Caki2 (cell line): Measurements from ENCODE around the gene MFSD6. TPM values are rescaled to one million over a fixed set of nuclear protein-coding genes. Genes with fewer than 3 reads are reported as not detected.
A peak's percentile ranks its signal among the peaks of the same experiment; 100 is the strongest.

ENCODE experiments used
- DNase-seq: peaks from one replicate; pipeline ENCODE4 v3.0.0-alpha.2; 2015; ENCODE audit warnings: low read depth
- in situ Hi-C: cut with HindIII; loops from 2 replicates; pipeline ENCODE4 v1.10.0; 2016; ENCODE audit warnings: low sequenced_read_pairs, low pct_unique_long_range_greater_than_20kb, mixed read lengths
- total RNA-seq: library from RNA; depleted of rRNA; stranded (reverse); fragments of >200 nt; shearing (Covaris generic); gene quantifications from 2 replicates; pipeline ENCODE4 v1.2.3, GENCODE V29; 2014; ENCODE audit warnings: low replicate concordance; rRNA removed

MFSD6 gene
- total RNA-seq, 1 experiment from 2014 or later, result 9.0 TPM

DNA sequence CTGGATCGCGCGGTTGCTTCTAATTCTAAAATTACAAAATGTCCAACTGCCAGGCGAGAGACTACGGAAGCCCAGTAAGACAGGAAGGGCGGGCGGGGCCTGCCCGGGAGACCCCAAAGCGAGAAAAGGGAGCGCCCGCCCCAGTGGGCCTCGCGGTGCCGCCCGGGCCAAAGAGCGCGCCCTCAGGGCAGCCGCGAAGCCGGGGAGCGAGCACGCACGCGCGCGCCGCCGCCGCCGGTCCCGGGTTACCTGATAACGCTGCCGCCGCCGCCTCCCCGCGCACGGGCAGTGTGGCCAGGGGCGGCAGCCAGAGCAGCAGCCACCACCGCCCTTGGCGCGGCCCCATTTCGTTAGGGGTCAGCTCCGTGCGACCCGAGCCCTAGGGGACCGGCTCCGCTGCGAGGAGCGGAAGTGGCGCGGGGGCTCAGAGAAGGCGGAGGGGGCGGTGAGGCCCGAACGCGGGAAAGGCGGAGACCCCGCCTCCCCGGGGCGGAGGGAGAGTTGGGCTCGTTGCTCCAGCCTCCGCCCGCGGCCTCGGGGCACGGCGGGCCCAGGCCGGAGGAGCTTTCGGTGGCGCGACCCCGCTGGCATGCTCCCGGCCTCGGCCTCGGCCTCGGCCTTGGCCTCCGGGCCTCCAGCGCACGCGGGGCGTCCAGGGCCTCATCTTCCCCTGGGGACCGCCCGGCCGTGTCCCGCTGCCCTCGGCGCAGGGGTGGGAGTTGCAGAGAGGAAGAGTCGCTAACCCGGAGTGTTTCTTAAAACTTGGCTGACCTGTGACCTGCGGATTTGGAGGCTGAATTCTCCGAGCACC is 126.4 kb downstream of the MFSD6 start, which contains the start of gene NEMP2:
Gene NEMP2 (minus strand): TSS at position 413 of the 811 bp plus-strand sequence. CDS start 67 bp downstream, at position 346.
- in situ Hi-C loops, result no loop called here

DNA sequence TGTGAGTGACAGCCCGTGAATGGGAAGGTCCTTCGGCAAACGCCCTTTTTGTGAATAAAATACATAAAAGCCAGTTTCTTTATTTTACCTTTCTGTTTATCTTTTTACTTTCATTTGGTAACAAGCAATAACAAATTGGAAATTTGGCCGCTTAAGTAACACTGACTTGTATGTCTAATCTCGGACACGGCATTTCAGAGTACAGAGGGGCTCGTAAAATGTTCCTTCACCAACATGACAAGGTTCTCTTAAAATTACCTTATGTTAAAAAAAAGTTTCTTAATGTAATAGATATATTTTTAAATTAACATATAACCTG is 126.9 kb downstream of the MFSD6 start:
- in situ Hi-C loops, result no loop called here
- no peak for DNase-seq

More for the DNA sequence above, 126.4 kb downstream of the MFSD6 start, which contains the start of gene NEMP2:
- peak; percentile 87 for DNase-seq

DNA sequence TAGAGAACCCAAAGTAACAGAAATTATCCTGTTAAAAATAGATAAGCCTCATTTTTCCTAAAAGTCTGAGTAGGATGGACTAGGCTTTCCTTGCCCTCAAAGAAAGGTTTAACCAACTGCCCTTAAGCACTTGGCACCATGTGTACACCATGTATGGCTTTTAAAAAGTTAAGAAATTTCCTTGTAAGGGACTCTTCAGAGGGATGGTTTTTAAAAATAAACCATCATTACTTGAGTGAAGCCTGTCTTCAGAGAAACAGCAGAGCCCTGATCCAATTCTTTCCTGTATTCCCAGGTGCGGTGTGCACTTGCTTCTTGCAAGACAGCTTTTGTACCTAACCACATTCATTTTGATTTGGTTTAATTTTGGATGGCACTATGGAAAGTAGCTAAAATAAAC is 127.4 kb downstream of the MFSD6 start:
- no peak for DNase-seq
- in situ Hi-C loops, result no loop called here

- DNase-seq, result peak; percentile 64
These were observed 129.6 kb downstream of the MFSD6 start for GRCh38 chr2:190537765-190538164.

GRCh38 chr2:190538201-190538600 is 130.0 kb downstream of the MFSD6 start:
- DNase-seq, result no peak
- in situ Hi-C loops, result no loop called here

More at GRCh38 chr2:190537765-190538164, 129.6 kb downstream of the MFSD6 start:
- in situ Hi-C loops, result no loop called here

DNA sequence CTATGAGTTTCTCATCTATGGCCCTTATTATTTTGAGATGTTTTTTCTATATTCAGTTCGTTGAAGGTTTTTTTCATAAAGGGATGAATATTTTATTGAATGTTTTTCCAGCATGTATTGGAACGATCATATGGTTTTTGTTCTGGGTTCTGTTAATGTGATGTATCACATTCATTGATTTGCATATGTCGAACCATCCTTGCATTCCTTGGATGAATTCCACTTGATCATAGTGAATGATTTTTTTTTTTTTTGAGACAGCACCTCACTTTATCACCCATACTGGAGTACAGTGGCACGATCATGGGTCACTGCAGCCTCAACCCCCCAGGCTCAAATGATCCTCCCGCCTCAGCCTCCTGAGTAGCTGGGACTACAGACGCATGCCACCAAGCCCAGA is 131.9 kb downstream of the MFSD6 start:
- DNase-seq, result no peak
- in situ Hi-C loops, result no loop called here

GRCh38 chr2:190545093-190545492 is 136.9 kb downstream of the MFSD6 start:
- DNase-seq, result no peak
- in situ Hi-C loops, result no loop called here

- in situ Hi-C loops, result no loop called here
- DNase-seq, result no peak
These were observed 137.6 kb downstream of the MFSD6 start for GRCh38 chr2:190545555-190546385.

DNA sequence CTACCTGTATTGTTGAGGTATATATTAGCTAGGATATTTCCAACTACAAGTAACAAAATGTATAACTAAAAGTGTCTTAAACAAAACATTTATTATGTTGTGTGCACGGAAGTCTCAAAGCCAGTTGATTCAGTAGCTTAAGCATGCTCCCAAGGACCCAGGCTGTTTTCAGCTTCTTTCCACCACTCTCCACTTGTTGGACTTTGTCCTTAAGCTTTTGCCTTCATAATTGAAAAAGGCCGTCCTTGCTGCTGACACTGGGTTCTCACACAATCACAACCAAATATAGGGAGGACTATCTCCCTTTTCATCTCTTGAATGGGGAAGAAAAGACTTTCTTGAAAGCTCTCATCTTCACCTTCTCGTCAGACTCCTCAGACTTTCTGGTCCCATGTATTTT is 138.6 kb downstream of the MFSD6 start:
- in situ Hi-C loops, result no loop called here
- DNase-seq, result no peak

GRCh38 chr2:190547886-190548285 is 139.7 kb downstream of the MFSD6 start:
- no peak for DNase-seq
- in situ Hi-C loops, result no loop called here

DNA sequence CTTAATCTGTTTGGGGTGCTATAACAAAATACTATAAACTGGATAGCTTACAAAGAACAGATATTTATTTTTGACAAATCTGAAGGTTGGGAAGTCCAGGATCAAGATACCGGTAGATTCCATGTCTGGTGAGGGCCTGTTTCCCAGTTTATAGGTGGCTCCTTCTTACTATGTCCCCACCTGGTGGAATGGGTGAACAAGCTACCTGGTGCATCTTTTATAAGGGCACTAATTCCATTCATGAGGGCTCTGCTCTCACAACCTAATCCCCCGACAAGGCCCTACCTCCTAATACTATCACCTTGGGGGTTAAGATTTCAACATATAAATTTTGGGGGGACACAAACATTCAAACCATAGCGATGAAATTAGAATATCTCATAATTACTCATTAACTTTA is 142.0 kb downstream of the MFSD6 start:
- in situ Hi-C loops, result no loop called here
- no peak for DNase-seq

Other genes with a start within 250 kb of the MFSD6 start
- 2.5 and 6.8 TPM in 2 replicates for gene HIBCH, start 88.5 kb upstream of the MFSD6 start, total RNA-seq
- gene INPP1, start 64.8 kb upstream of the MFSD6 start, total RNA-seq, result 8.3 and 19.5 TPM in 2 replicates
- 10.5 and 15.1 TPM in 2 replicates for gene NEMP2, start 126.4 kb downstream of the MFSD6 start, total RNA-seq
- 92.4 and 93.1 TPM in 2 replicates for gene NAB1, start 240.7 kb downstream of the MFSD6 start, total RNA-seq